Left renal pelvis (tissue), 4 donors: ENCODE measurements around the gene TSPAN13. TPM values are rescaled to one million over a fixed set of nuclear protein-coding genes. Genes with fewer than 3 reads are reported as not detected.
"Not testable (repeated sequence)": the region's sequence is repeated elsewhere in the genome, so short reads cannot be mapped to it uniquely, and the experiment has no call there.

Experiments used
- DNase-seq, 4 donors: peaks; one replicate each; pipeline ENCODE4 v3.0.0-alpha.2; 2013; ENCODE audit warnings: low read depth in 4 of 4, low spot score in 3 of 4
- polyA plus RNA-seq, 4 donors: library from polyadenylated mRNA; unstranded; fragments of 120-200 nt; gene quantifications; one replicate each; pipeline ENCODE4 v1.2.1, GENCODE V29; 2013; ENCODE audit not compliant: insufficient read length in 4 of 4

Gene TSPAN13
- polyA plus RNA-seq, 4 donors: 16.4 to 35.6 (median 28.3) TPM

DNA sequence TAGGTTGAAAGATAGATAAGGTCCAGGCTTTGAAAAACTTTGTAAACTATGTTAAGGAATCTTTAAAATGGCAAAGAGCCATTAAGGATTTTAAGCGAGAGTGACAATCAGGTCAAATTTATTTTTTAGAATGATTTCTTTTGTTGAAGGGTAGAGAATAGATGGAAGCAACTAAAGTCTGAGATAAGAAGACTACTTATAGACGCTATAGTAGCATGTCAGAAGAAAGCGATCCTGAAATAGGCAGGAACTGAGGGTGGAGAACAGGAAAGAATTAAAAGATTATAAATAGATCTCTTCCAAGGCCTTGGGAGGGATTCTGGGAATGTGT is 13.0 kb upstream of the TSPAN13 start:
- no peak for DNase-seq

DNA sequence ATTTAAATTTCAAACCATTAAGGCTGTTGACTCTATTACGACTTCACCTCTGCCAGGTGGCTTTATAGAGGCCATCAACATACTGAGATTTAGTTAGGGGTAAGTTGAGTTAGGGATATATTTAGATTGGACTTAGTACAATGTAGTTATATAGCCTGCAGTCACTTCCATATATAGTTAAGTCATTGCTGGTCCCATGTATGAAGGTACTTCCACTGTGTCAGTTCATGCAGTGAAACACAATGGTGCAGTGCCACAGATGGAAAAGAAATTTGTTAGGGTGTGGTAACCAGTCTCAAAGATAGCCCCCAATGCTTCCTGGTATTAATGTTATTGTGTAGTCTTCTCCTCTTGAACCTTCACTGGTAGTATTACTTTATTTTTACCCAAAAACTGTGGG is 12.6 kb upstream of the TSPAN13 start:
- no peak for DNase-seq

DNA sequence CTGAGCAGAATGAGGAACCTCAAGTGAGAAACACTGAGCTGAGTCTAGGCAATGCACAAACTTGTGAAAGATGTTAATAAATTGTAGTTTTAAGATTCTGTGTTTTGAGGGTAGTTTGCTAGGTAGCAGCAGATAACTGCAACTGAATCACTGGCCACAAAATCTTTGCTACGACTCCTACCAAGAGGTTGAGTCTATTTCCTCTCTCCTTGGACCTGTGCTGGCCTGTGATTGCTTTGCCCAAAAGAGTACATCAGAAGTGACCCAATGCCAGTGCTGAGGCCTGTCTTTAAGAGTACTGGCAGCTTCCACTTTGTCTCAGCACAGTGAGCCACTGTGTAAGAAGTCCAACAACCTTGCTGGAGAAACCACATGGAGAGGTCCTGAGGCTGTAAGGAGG is 11.9 kb upstream of the TSPAN13 start:
- no peak for DNase-seq

DNA sequence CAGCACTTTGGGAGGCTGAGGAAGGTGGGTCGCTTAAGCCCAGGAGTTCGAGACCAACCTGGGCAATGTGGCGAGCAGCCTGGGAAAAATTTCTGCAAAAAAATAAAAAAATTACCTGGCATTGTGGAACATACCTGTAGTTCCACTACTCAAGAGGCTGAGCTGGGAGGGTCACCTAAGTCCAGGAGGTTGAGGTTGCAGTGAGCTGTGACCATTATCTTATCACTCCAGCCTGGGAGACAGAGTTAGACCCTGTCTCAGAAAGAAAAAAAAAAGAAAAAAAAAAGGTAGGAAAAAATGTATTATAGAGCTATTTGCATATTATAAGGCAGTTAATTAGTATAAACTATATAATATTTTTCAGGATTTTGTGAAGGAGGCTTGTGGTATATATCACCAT is 11.0 kb upstream of the TSPAN13 start:
- DNase-seq: no peak

DNA sequence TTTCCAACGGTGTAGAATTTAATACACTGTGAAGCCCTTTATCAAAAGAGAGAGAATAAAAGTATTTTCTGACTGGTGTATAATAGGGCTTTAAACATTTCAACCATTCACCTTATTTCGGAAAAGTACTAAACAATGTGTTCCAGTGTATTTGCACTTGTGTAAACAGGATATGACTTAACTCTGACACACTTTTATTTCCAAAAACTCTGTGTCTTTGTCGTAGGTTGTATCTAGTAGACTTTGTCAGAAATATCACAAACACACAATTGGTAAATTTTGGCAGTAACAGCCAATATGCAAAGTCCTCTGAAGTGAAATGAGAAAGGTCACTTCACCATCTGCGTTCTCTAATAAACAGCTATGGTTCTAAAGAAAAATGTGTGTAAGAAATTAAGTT is 10.3 kb upstream of the TSPAN13 start:
- DNase-seq: no peak

DNA sequence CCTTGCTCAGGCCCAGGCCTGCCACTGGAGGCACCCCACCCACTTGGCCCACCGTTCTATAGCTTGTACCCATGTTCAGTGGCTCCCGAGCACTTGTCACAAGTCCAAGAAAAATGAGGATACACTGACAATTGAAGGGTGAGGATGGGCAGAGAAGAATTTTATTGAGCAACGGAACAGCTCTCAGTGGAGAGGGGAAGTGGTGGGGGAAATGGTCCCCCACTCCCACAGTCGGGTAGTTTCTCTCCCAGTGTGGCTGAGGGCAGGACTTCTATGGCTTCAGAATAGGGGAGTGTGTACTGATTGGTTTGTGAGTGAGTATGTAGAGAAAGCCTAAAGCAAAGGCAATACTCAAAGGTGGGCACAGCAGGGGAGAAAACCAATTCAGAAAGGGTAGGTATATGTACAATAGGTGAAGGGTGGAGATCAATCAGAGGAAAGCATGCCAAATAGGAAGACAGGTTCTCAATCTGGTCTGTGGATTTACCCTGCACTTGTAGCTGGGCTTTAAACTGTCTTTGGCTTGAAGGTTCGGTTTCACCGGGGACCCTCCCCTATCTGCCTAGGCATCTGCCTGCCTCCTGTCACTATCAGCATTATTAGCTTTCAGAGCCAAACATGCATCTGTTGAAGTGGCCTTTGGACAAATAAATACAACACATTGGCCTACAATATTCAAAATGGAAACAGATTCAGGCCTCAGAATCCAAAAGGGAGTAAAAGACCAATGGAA is 8.9 kb upstream of the TSPAN13 start:
- no peak for DNase-seq

DNA sequence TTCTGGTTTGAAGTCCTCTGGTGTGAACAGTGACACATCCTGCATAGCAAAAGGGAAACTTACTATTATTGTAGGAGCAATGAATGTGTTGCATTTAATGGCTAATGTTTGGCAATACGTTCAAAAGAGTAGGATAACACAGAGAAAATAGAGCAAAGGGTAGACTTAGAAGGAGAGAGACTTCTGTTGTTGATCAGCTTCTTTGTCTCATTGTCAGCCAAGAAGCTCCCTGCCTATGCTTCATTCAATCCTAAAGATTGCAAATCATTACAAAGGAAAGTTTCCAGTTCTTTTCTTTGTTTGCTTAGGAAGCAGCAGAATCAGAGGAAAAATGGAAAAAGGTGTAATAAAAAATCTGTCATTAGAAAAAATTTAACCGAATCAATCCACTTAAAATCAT is 7.9 kb upstream of the TSPAN13 start:
- no peak for DNase-seq

DNA sequence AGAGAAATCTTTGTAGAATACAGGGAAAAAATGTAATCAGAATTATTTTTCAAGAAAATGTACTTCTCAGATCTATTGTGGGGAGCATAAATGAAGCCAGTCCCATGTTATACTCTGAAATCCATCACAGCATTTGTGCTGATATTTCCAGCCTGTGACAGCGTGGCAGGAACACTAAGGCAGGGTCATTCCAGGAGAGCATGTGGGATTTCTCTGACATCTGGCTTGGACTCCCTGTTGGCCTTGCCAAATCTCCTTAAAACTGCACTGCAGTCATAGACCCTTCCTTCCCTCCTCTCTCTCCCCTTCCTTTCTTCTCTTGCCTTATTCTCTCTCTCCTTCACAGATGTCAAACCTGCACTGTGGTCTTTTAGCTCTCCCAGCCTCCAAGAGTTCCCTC is 6.5 kb upstream of the TSPAN13 start:
- DNase-seq: no peak

DNA sequence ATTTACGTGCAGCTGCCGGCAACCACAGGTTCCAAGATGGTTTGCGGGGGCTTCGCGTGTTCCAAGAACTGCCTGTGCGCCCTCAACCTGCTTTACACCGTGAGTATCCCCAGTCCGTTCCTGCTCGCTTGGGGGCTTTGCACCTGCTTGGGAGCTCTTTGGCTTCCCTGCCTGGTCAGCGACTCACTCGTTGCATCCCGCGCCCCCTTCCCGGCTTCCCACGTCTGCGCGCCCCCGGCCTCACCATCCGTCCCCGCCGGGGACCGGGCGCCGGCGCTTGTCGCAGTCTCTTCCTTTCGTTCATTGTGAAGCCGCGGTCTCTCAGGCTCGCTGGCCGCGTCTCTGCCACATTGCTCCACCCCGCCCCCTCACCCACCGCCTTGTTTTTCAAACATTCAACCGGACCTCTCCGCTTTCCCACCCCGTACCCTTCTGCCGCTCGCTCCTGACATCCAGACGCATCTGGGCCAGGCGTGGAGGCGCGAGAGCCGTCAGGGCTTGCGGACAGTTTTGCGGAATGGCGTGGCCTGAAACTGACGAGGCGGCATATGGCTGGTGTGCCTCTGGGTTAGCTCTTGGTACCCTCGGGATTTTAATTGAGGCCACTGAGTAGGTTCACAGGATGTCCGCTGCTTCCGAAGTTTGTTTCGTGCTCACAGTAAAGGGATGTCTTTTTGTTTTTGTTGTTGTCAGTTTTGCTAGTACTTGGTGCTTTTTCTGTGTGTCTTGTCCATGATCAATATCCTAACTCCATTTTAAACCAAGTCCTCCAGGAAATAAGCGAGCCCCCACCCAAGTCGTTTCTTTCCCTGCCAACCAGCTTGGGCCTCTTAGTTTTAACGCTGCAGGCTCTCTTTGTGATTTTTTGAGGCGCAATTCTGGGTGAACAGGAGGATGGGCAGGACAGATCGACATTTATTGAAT is 639 bp downstream of the TSPAN13 start:
- DNase-seq: peak in 2 of 4 donors; percentile 24 to 33

DNA sequence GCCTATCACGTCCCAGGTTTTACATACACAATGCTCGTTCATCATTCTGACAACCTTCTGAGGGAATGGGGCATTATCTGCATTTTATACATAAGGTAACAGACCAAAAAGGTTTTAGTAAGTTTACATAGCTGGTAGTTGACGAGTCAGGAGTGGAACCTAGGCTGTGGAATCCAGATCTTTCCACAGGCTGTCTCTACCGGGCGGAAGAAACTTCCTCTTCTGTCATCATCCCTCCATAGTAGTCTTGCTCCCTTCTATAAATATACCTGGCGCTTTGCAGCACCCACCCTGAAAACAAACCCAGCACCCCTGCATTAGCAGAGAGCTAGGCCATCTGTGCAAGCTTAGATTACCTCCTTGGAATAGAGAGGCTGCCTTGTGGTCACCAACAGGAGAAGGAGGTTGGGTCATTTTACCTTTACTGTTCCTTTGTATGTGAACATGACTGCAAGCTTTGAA is 1.3 kb downstream of the TSPAN13 start:
- no peak for DNase-seq

DNA sequence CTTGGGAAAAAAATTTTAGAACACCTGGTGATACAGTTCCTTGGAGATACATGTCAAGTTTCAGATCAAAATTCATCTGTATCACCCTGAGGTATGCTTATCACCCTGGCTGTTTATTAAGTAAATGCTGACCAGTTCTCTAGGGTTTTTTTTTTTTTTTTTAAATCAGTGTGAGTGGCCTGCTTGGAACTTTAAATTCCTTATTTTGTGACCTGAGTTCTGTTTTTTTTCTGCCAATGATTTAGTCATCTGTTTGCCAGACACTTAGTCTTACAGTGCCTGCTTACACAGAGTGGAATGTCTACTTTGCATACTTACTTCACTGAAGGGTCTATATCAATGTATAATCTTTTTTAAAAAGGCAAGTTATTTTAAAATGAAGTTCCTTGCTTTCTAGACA is 1.8 kb downstream of the TSPAN13 start:
- DNase-seq: no peak

DNA sequence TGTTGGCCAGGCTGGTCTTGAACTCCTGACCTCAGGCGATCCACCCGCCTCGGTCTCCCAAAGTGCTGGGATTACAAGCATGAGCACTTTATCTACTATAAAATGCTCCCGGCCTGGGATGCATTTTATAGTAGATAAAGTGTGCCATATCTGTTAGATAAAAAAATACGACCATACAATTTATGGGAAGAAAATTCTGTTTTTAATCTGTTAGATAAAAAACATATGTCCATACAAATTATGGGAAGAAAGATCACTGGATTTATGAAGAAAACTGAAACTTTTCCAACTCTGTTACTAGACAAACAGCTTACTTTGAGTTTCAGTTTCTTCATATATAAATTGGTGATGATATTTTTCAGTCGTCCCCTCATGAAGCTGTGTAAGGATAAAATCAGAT is 4.5 kb downstream of the TSPAN13 start:
- no peak for DNase-seq

DNA sequence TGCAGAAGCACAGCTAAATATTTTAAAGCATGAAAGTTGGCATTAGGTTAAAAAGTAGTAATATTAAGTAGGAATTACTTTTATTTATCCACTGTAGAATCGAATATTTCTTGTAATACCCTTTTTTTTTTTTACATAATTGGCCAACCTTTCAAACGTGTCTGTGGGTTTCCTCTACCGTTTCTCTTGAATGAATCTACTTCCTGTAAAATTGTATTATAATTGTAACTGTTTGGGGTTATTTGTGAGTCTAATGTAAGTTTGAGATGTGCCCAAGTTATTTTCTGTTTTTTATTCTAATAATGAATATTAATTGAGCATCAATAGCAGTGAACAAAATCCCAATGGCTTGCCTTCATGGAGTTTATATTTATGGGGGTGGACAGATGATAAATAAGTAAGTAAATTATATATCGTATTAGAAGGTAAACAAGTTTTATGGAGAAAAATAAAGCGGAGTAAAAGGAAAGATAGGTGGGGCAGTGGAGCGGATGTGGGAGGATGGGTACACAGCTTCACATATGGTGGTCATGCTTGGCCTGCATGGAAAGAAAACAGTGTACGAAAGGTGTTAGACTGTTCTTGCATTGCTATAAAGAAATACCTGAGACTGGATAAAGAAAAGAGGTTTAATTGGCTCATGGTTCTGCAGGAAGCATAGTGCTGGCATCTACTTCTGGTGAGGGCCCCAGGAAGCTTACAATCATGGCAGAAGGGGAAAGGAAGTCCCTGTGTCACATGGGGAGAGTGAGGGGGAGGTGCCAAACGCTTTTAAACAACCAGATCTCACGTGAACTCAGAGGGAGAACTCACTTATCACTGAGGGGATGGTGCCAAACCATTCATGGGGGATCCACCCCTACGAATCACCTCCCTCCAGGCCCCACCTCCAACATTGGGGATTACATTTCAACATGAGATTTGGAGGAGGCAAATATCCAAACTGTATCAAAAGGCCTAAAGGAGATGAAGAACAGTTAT is 5.4 kb downstream of the TSPAN13 start:
- no peak for DNase-seq

DNA sequence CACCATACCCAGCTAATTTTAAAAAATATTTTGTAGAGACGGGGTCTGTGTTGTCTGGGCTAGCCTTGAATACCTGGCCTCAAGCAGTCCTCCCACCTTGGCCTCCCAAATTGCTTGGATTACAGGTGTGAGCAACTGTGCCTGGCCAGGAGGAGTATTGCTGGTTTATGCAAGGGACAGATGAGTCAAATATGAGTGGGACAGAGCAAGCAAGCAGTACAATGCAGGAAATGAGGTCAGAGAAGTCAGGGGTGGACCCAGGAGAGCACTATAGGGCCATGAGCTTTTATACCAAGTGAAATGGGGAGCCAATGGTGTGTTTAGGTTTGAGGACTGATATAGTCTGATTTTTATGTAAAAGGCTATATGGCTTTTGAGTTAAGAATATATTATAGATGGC is 6.3 kb downstream of the TSPAN13 start:
- DNase-seq: no peak

DNA sequence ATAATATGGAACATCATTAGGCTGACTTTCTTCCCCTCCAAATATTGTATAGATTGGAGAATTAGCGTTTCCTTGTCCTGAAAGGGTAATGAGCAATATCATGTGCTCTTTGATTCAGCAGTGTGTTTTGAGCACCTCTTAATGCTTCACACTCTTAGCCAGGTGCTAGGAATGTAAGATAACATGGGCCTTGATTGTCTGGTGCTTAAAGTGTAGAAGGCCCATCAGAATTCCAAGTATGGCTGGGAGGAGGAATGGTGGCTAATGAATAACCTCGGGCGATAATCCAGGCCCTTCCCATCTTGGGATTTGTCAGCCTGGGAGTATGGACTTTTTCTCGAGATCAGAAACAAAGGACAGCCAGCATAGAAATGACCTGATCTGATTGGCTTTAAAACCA is 8.6 kb downstream of the TSPAN13 start:
- DNase-seq: no peak

DNA sequence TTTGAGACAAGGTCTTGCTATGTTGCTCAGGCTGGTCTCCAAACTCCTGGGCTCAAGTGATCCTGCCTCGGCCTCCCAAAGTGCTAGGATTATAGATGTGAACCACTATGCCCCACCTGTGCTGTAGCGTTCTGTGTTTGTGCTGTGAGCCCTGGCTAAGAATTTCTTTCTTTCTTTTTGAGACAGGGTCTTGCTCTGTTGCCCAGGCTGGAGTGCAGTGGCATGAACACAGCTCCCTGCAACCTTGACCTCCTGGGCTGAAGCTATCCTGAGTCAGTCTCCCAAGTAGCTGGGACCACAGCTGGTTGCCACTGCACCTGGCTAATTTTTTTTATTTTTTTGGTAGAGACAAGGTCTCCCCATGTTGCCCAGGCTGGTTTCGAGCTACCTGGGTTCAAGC is 11.4 kb downstream of the TSPAN13 start:
- no peak for DNase-seq

DNA sequence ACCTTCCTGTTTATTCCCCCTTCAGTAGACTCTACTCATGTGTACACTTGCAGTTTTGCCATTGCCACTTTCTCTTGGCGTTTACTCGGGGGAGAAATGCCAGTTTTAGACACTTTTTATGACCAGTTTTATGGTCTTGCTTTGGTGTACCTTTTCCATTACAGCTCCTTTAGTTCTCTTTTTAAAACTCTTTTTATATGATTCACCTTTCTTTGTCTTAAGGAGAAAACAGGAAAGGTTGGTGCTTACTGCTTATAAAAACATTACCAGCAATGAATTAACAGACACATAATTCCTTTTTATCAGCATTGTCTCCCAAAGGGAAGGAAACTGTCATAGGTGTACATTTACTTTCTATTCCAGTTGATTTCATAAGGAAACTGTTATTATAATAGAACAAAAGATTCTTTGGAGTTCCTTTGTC is 11.9 kb downstream of the TSPAN13 start:
- no peak for DNase-seq

DNA sequence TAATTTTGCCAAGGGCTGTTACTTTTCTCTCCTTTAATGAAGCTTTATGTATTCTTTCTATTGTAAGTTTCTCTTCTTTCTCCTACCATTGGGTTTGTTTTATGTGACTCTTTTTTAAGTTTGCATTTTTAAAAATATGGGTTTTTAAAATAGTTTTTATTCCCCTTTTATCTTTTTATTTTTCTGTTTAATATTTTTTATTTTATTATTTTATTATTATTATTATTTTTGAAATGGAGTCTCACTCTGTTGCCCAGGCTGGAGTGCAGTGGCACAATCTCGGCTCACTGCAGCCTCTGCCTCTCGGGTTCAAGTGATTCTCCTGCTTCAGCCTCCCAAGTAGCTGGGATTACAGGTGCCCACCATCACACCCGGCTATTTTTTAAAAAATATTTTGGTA is 16.4 kb downstream of the TSPAN13 start:
- not testable (repeated sequence) for DNase-seq

DNA sequence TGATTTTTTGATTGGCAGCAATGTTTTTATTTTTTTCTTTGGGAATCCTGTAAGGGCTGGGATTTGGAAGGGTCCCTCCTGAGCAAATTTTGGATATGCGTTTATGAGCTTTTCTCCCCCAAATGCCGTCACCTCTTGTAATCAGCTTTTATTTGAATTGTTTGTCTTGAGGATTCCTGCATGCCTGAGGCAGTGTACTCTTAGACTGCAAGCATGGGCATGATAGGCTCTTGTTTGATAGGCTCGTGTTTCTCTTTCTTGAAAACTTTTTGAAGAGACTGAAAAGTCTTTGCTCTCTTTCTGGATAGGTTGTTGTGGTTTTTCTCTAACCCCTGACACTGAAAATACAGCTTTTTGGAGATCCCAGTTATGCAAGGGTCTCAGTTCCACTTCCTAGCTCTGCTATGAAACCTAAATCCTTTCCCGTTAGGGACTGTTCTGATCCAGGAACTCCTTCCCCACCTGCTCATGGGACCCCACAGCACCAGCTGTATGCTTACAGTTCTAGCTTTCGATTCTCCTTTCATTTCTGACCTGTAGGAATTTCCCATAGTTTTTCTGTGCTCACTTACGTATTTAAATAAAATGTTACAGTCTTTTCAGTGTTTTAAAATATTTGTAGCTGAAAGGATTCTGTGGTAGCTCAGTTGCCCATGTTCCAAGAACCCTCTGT is 17.2 kb downstream of the TSPAN13 start:
- DNase-seq: no peak

DNA sequence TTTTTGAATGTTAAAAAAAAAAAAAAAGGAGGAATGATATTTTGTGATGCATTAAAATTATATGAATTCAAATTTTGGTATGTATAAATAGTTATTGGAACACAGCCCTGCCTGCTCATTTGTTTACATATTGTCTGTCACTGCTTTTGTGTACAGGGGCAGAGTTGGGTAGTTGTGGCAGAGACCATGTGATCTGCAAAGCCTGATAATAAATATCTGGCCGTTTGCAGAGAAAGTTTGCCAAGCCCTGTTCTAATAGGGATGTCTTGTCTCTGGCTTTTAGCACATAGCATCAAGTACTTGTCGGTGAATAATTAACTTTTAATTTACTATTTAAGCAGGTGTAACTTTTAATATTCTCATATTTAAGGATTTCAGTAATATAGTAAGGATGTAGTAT is 19.8 kb downstream of the TSPAN13 start:
- DNase-seq: no peak
